GM12874 (cell line): ENCODE measurements around the gene CST3.

ENCODE experiments used
- CTCF ChIP-seq: IDR thresholded peaks from 2 replicates; pipeline ENCODE4 v1.5.1; 2011; ENCODE audit warnings: low read depth, mild to moderate bottlenecking, control low read depth, low read length, moderate library complexity; ENCODE audit not compliant: insufficient read depth

The CST3 gene

GRCh38 chr20:23637282-23638221 lies at the start of gene CST3:
CST3 (minus strand) TSS chr20:23637955; CDS start chr20:23637862, 93 bp downstream.
- TF ChIP-seq CTCF: no peak

DNA sequence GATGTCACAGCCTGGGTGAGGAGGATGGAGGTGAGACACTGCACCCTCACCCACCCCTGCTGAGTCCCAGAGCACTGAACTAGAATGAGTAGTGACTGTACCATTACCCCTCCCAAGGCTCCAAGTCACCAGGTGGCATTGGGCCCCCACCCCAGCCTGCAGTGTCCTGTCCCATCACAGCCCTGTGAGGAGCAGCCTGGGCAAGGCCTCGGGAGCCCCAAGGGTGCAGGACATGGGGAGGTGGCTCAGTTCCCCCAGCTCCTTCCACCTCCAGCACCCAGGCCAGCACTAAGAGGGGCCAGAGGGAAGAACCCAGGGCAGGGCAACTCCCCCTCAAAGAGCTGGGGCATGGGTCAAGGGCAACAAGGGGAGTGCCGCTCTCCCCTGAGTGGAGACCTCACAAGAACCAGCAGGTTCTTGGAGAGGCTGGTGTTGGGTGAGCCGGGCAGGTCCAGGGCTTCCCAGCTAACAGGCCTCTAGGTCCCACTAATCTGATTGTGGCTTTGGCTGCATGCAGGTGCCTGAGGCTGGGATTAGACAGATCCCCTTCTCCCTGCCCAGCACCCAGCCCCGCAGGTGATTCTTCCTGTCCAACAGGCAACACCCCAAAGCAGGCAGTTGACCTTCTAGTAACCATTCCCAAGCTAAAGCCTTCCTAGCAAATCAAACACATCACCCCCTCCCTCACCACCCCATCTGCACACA lies 48.4 kb upstream of the CST3 start:
- TF ChIP-seq CTCF: no peak

GRCh38 chr20:23684261-23684660 lies 46.5 kb upstream of the CST3 start:
- no peak for TF ChIP-seq CTCF

GRCh38 chr20:23683807-23684206 lies 46.1 kb upstream of the CST3 start:
- TF ChIP-seq CTCF: no peak

DNA sequence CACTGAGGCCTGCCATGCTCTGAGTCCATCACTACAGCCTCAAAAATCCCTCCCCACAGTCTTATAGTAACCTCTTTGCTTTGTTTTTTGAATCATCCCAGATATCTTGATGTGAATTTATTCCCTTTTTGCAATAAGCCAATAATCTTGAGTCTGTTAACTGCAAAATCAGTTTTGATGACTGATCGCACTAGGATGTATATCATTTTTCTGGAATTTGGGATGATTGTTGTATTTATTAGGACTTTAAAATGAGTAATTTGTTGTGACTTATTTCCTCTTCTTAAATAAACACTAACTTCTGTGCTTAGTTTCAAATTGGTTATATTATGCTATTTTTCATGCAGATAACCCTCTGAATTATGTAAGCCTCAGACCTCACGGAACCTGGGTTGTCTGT lies 45.5 kb upstream of the CST3 start:
- no peak for TF ChIP-seq CTCF

GRCh38 chr20:23680146-23680545 lies 42.4 kb upstream of the CST3 start:
- no peak for TF ChIP-seq CTCF

GRCh38 chr20:23679133-23680092 lies 41.7 kb upstream of the CST3 start:
- TF ChIP-seq CTCF: no peak
